Motor neuron (in vitro differentiated cells): Measurements from ENCODE around the gene SLC26A9. TPM values are rescaled to one million over a fixed set of nuclear protein-coding genes. Genes with fewer than 3 reads are reported as not detected.

ENCODE experiments used
- total RNA-seq, 8 experiments: library from RNA; unstranded; fragments of 300-600 nt; gene quantifications; 2 replicates each; pipeline versions ENCODE4 v1.2.3 to v1.2.4, GENCODE V29; 2022

SLC26A9 gene
- total RNA-seq, 8 experiments from 2014 or later = 0.05 to 2.0 (median 0.33) TPM; not detected in 2

Other genes starting within 250 kb of the SLC26A9 start
- gene NUCKS1, start 193.3 kb downstream of the SLC26A9 start, total RNA-seq = 100 to 1,000 TPM in 7 of 8 experiments, 10 to 100 TPM in 1; 88.0 to 300 (median 172) TPM
- gene RAB29, start 168.0 kb downstream of the SLC26A9 start, total RNA-seq = 10 to 100 TPM in 4 of 8 experiments, 1 to 10 TPM in 4; 1.6 to 26.2 (median 6.6) TPM
- gene SLC41A1, start 130.3 kb downstream of the SLC26A9 start, total RNA-seq = 10 to 100 TPM in 6 of 8 experiments, 1 to 10 TPM in 2; 9.1 to 72.4 (median 16.0) TPM
- gene PM20D1, start 93.3 kb downstream of the SLC26A9 start, total RNA-seq = 1 to 10 TPM in 2 of 8 experiments, under 1 TPM in 5, not detected in 1; 0.05 to 1.8 (median 0.52) TPM
- 1 to 10 TPM in 4 of 8 experiments, under 1 TPM in 4; 0.11 to 4.6 (median 1.0) TPM for gene RAB7B, start 59.9 kb upstream of the SLC26A9 start, total RNA-seq
- under 1 TPM in 1 of 8 experiments, not detected in 7; 0.76 TPM for gene CTSE, start 80.4 kb upstream of the SLC26A9 start, total RNA-seq
- gene RHEX, start 109.7 kb upstream of the SLC26A9 start, total RNA-seq = 1 to 10 TPM in 1 of 8 experiments, under 1 TPM in 2, not detected in 5; 0.29 to 1.2 (median 0.87) TPM
- 1 to 10 TPM in 1 of 8 experiments, under 1 TPM in 5, not detected in 2; 0.05 to 1.3 (median 0.21) TPM for gene AVPR1B, start 173.9 kb upstream of the SLC26A9 start, total RNA-seq